Stimulated activated naive CD8-positive, alpha-beta T cell treated with anti-CD3 and anti-CD28 coated beads, Interleukin-15, Interleukin-2, amounts not matched to agents 100 U/mL and 50 U/mL, for 24 hours (primary cell): Measurements from ENCODE around the gene GYS2.

Experiments
- ATAC-seq: fragments of 150-1000 bp; cut with Tn5 transposase; one replicate; pipeline ENCODE4 v1.10.0; 2021
- DNase-seq: peaks from one replicate; pipeline ENCODE4 v3.0.0; 2021

The GYS2 gene

GRCh38 chr12:21502872-21503271 lies 101.8 kb downstream of the GYS2 start:
- peak; percentile 10 for DNase-seq
- no peak for ATAC-seq

GRCh38 chr12:21502164-21502496 lies 102.5 kb downstream of the GYS2 start:
- DNase-seq, result peak; percentile 43

GRCh38 chr12:21501258-21502163 lies 103.1 kb downstream of the GYS2 start, which contains the start of the genes GOLT1B and RECQL:
GOLT1B (plus strand) TSS chr12:21501789; CDS start chr12:21501924, 135 bp downstream.
RECQL (minus strand) TSS chr12:21501635; CDS start chr12:21499570, 2,065 bp downstream.
- ATAC-seq (peak; percentile 96), DNase-seq (peak; percentile 85)

More at GRCh38 chr12:21502164-21502496, 102.5 kb downstream of the GYS2 start:
- no peak for ATAC-seq

GRCh38 chr12:21500786-21501257 lies 103.8 kb downstream of the GYS2 start:
- DNase-seq, result no peak
- ATAC-seq, result no peak

GRCh38 chr12:21499765-21500164 lies 104.9 kb downstream of the GYS2 start:
- ATAC-seq (no peak), DNase-seq (no peak)
